Umbilical cord (tissue), 2 donors: ENCODE data around the gene IP6K3. TPM values are rescaled to one million over a fixed set of nuclear protein-coding genes. Genes with fewer than 3 reads are reported as not detected.

Experiments used
- DNase-seq: peaks from one replicate; pipeline ENCODE4 v3.0.0-alpha.2; 2015; ENCODE audit warnings: low spot score
- total RNA-seq: library from RNA; depleted of rRNA; stranded (reverse); fragments of >200 nt; gene quantifications from one replicate; pipeline ENCODE4 v1.2.3, GENCODE V29; 2014; ENCODE audit warnings: low replicate concordance; ENCODE audit not compliant: insufficient read depth

IP6K3 gene
- total RNA-seq, 1 donor from 2014 or later = 4.1 TPM

DNA sequence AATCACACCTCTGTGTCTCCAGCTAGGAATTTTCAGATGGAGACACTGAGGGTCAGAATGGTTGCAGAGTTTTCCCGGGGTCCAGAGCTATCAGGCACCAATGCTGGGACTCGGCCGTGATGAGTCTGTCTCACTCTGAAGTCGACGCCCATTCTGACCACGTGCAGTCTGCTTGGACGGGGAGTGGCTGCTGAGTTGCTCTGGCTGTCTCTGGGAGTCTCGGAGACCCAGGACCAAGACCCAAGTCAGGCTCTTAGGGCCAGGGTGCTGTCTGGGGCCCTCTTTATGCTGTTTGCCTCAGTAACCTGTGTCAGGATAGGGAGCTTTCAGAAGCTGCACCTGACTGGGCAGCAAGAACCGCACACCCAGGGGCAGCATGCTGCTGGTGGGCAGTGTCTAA, 4.6 kb downstream of the IP6K3 start:
- no peak for DNase-seq

DNA sequence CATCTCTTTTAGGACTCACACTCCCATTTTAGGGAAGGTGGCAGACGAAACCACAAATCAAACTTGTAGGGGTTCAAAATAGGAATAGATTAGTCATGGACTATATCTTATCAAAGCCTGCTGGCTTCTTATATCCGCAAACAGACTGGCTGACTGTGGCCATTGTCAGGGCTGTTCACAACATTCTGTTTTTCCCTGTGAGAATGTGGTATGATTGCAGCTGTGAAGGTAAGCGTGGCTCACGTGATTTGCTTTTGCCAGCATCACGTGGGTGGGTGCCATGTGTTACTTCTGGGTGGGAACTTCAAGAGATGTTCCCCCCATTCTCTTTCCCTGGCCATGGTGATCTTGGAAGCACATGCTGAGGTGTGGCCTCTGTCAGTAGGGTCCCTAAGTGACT, 5.9 kb downstream of the IP6K3 start:
- no peak for DNase-seq

DNA sequence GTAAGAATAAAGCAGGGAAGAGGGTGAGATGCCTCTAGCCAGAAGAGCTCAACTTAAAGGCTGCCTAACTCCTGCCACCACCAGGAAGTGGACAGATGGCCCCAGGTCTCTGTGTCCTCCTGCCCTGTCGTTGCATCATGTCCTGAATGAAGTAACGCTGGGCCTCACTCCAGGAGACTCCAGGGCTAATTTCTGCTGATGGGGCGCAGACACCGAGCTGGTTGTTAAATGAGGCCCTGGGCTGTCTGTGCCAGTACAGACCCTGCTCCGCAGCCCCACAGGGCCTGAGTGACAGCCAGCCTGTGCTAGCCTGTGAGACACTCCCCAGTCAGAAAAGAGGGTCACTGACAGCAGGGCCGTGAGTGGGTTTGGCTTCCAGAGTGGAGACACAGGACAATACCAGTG, 6.5 kb downstream of the IP6K3 start:
- no peak for DNase-seq

GRCh38 chr6:33739571-33739970, 7.1 kb downstream of the IP6K3 start:
- no peak for DNase-seq

DNA sequence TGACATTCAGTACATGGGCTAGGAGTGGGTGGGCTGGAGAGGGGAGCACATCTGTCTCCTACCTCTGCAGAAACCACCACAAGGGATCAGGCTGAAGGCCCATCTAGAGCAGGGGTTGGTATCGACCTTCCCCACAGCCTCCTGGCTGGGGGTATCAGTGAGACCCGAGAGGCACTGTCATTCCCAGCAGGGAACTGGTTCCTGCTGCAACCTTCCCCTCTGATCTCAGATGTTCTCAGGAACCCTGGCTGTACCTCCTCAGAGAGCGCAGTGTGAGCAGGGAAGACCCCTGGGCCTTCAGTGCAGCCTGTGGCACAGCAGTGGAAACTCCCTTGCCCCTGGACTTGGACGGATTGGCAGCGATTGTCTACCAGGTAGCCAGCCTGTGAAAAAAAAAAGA, 7.8 kb downstream of the IP6K3 start:
- DNase-seq = no peak

DNA sequence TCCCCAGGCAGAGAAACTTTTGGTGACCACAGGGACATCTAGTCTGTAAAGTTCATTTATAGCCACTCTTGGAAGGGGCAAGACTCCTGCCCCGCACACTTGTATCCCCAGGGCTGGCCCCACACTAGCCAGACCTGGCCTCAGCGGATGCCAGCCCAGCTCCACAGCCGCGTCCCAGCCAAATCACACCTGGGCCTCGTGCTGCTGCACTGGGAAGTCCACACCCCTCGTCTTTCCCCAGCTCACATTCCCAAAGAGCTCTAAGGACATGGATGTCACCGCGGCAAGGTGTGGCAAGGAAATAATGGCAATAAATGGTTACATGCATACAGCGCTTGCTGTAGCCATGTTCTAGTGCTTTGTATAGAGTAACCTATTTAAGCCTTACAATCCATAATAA, 8.6 kb downstream of the IP6K3 start:
- no peak for DNase-seq

GRCh38 chr6:33737267-33738026, 9.3 kb downstream of the IP6K3 start:
- no peak for DNase-seq

GRCh38 chr6:33735216-33735615, 11.5 kb downstream of the IP6K3 start:
- no peak for DNase-seq

DNA sequence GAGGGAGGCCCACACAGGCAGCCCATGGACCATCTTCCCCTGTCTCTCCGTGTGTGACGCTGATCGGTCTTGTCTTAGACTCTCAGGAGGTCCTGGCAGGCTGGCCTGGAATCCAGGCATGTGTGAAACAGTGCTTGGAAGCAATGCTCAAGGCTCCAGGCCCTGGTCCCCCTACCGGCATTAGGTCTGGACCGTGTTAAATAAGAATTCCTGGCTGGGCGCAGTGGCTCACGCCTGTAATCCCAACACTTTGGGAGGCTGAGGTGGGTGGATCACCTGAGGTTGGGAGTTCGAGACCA, 13.0 kb downstream of the IP6K3 start:
- no peak for DNase-seq

DNA sequence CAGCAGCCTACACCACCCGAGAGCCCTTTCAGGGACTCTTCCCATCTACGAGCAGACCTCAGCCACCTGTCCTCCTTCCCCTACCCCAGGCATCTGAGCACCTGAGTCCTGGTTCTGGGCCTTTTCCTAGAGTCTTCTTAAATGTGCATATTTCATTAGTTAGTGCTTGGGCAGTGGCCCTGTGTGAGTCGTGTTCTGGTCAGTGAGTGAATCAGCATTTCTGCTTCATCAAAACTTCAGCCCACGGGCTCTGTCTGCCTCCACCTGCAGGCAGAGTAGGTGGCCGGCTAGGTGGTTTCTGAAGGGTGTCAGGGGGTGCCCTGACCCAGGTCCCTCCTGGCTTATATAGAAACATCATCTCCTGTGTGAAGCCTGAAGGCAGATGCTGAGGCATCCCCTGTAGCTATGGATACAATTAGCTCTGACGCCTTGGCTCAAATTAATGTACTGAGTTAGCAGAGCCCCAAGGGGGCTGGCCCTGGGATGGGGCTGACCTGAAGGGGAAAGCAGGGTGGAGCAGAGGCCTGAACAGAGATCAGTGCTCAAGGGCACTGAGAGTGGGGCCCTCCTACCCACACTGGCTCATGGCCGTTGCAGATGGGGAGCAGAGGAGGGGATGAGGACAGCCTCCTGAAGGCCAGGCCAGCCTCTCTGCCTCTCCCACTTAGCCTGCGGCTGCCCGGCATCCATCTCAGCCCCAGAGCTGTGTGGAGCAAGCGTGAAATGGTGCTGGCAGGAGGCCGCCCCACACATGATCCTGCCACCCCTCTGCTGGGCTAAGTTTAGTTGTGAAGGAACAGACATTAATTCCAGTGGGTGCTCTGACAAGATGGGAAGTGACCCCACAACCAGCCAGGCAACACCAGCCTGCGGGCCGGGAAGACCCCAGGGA, 13.6 kb downstream of the IP6K3 start:
- no peak for DNase-seq

- DNase-seq = no peak
Measured at GRCh38 chr6:33732385-33732784, 14.3 kb downstream of the IP6K3 start.

- no peak for DNase-seq
Measured at GRCh38 chr6:33731751-33732282, 14.9 kb downstream of the IP6K3 start.

DNA sequence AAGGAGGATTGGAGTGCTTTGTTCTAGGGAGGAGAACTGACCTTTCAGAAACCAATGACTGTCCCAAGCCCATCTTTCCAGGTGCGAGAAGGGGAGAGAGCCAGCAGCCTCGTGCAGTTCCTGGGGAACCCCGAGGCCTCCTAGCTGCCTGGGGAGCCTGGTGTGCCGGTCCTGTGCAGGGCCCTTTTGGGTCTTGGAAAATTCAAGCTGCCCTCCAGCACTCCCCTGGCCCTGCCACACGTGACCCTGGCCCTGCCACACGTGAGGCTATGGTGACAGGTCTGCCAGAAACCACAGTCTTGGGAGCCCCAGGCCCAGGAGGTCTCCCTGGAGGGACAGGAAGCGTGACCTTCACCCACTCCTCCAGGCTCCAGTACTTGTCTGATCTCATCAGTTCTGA, 15.7 kb downstream of the IP6K3 start:
- no peak for DNase-seq

DNA sequence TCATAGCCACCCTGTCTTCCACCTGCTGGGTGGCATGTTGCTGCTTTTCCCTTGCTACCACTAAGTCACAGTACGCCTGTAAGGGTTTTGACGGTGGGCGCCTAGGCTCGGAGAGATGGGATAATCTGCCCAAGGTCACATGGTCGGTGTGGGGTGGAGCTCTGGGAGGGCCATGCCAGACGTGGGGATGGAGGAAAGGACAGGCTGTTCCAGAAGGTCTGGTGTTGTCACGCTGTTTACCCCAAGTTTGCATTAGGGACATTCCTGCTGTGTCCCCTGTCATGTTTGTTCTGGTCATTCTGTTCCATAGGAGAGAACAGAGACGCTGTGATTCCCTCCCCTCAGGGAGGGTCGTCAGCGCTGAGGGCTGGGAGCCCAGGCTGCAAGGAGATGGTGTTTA, 16.1 kb downstream of the IP6K3 start:
- DNase-seq = no peak

- DNase-seq = no peak
Measured at GRCh38 chr6:33729059-33729458, 17.6 kb downstream of the IP6K3 start.

DNA sequence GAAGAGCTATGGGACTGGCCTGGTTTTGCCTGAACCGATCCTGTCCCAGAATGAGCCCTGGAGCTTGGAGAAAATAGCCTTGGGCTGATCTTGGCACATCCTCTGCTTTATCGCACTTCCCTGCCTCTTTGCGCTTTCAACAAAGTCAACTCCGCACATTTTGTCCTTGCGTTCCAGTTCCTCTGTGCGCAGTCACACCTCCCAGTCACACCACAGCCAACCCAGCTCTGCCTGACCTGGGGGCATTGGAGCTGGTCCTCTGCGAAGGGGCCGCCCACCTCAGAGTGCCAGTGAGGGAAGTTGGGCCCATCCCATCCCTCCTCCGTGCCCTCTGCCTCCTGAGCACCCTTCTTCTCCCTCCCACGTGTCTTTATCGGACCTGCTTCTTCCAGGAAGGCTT, 18.3 kb downstream of the IP6K3 start:
- no peak for DNase-seq

GRCh38 chr6:33727932-33728331, 18.8 kb downstream of the IP6K3 start:
- no peak for DNase-seq

DNA sequence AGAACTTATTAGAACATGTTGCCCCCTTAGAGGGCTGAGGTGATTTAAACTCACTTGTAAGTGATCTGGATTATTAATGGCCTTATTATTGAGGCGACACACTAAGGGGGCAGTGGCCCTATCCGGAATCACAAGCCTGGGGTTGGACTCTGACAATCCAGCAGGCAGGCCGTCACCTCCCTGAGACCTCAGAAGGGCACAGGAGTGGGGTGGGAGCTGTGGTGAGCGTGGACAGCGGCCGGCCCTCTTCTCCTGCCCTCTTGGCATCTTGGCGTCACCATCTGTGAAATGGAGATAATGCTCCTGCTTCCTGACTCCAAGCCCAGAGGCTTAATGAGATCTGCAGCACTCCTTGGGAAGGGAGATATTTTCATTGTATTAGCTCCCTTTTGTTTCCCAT, 19.6 kb downstream of the IP6K3 start:
- no peak for DNase-seq

DNA sequence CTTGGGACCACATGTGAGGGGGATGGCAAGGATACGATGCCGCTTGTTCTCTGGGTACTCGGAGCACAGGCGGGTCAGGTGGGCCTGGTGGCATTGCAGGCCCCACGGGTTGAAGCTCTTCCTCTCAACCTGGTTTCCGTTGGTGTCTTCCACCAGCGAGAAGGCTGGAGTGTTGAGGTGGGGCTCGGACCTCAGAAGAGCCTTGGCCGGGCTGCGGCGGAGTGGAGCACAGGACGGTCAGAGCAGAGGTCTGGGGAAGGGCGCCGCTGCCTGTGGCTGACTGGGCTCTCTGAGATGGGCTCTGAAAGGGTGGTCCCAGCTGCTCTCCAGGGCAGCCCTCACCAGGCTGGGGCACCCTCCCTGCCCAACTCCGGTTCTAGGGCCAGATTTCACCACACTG, 20.0 kb downstream of the IP6K3 start:
- no peak for DNase-seq

DNA sequence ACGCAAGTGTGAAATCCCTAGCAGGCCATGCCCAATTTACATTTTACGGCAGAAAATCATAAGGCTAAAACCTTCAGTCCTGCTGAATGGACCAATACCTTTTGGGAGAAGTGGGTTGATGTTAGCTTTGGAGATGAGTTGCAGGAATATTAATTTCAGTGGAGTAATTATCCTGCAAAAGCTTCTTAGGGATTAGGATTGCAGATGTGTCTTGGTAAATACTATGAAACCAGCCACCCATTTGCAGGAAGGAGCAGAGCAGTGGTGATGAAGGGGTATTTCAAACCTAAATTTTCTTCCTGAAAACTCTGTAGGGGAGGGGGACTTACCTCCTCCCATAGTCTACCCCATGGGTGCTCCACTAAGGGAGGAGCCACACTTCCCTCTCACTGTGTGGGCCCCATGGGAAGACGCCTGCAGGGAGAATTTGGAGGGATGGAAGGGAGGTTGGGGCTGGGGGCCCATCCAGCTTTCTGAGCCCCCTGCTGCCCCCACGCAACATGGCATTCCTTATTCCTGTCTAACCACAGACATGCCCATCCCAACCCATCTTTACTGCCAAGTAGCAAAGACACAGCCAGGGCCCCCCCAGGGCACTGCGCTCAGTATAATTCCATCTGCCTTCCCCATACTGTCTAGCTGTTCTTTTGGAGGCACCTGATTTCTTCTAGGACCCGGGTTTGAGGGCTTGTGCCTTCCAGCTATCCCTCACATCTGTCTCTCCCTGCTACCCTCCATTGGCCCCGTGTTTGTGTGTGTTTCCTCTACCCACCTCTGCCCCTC, 20.6 kb downstream of the IP6K3 start:
- no peak for DNase-seq

- DNase-seq = no peak
Measured at GRCh38 chr6:33725222-33725621, 21.5 kb downstream of the IP6K3 start.
